ENCODE measurements around the gene APOBEC3C.
"Not testable (repeated sequence)": the region's sequence is repeated elsewhere in the genome, so short reads cannot be mapped to it uniquely, and the experiment has no call there.

Gene APOBEC3C

GRCh38 chr22:39013942-39014722 is at the start of gene APOBEC3C:
APOBEC3C (plus strand) TSS chr22:39014257; CDS start chr22:39014363, 106 bp downstream.
- DNase-seq (ENCODE audit: extremely low spot score, insufficient read length, low read depth): peak; percentile 65
- peak; percentile 97 for FAIRE-seq

- FAIRE-seq: no peak
- DNase-seq (ENCODE audit: extremely low spot score, insufficient read length, low read depth): no peak
Observed at GRCh38 chr22:38964306-38964705, 49.8 kb upstream of the APOBEC3C start.

- no peak for FAIRE-seq
- no peak for DNase-seq (ENCODE audit: extremely low spot score, insufficient read length, low read depth)
Observed at GRCh38 chr22:38964989-38965388, 49.1 kb upstream of the APOBEC3C start.

- DNase-seq (ENCODE audit: extremely low spot score, insufficient read length, low read depth) (no peak), FAIRE-seq (no peak)
Observed at GRCh38 chr22:38965614-38966379, 48.3 kb upstream of the APOBEC3C start.

GRCh38 chr22:38966380-38966702 is 47.7 kb upstream of the APOBEC3C start:
- FAIRE-seq: no peak
- no peak for DNase-seq (ENCODE audit: extremely low spot score, insufficient read length, low read depth)

- DNase-seq (ENCODE audit: extremely low spot score, insufficient read length, low read depth) (no peak), FAIRE-seq (no peak)
Observed at GRCh38 chr22:38966942-38967341, 47.1 kb upstream of the APOBEC3C start.

GRCh38 chr22:38967451-38968450 is 46.3 kb upstream of the APOBEC3C start:
- DNase-seq (ENCODE audit: extremely low spot score, insufficient read length, low read depth) (no peak), FAIRE-seq (peak; percentile 12)

- no peak for DNase-seq (ENCODE audit: extremely low spot score, insufficient read length, low read depth)
- no peak for FAIRE-seq
Observed at GRCh38 chr22:38968801-38969200, 45.3 kb upstream of the APOBEC3C start.

GRCh38 chr22:38970551-38970950 is 43.5 kb upstream of the APOBEC3C start:
- FAIRE-seq (no peak), DNase-seq (ENCODE audit: extremely low spot score, insufficient read length, low read depth) (no peak)

- no peak for DNase-seq (ENCODE audit: extremely low spot score, insufficient read length, low read depth)
- no peak for FAIRE-seq
Observed at GRCh38 chr22:38971202-38971601, 42.9 kb upstream of the APOBEC3C start.

GRCh38 chr22:38971791-38972190 is 42.3 kb upstream of the APOBEC3C start:
- FAIRE-seq (no peak), DNase-seq (ENCODE audit: extremely low spot score, insufficient read length, low read depth) (no peak)

- FAIRE-seq: no peak
- DNase-seq (ENCODE audit: extremely low spot score, insufficient read length, low read depth): no peak
Observed at GRCh38 chr22:38972558-38972957, 41.5 kb upstream of the APOBEC3C start.

- DNase-seq (ENCODE audit: extremely low spot score, insufficient read length, low read depth) (no peak), FAIRE-seq (peak; percentile 63)
Observed at GRCh38 chr22:38973289-38974169, 40.5 kb upstream of the APOBEC3C start.

- DNase-seq (ENCODE audit: extremely low spot score, insufficient read length, low read depth) (no peak), FAIRE-seq (no peak)
Observed at GRCh38 chr22:38974170-38974825, 39.8 kb upstream of the APOBEC3C start.

GRCh38 chr22:38974826-38975175 is 39.3 kb upstream of the APOBEC3C start:
- FAIRE-seq (no peak), DNase-seq (ENCODE audit: extremely low spot score, insufficient read length, low read depth) (no peak)

- DNase-seq (ENCODE audit: extremely low spot score, insufficient read length, low read depth); FAIRE-seq: not testable (repeated sequence)
Observed at GRCh38 chr22:38977289-38977688, 36.8 kb upstream of the APOBEC3C start.

- not testable (repeated sequence) for DNase-seq (ENCODE audit: extremely low spot score, insufficient read length, low read depth); FAIRE-seq
Observed at GRCh38 chr22:38980587-38980986, 33.5 kb upstream of the APOBEC3C start.

- FAIRE-seq: no peak
- DNase-seq (ENCODE audit: extremely low spot score, insufficient read length, low read depth): no peak
Observed at GRCh38 chr22:38981005-38981991, 32.8 kb upstream of the APOBEC3C start.

Data from GM18507 (cell line).